HEK293 (cell line): ENCODE results near the gene ARHGAP22.

Experiments used
- CTCF ChIA-PET: fragments of 350-600 bp; formaldehyde crosslinking; extraction: SDS; loops from one replicate; lab custom pipeline; 2021; ENCODE audit warnings: antibody characterized with exemption; lab: Yijun Ruan, JAX
- POLR2A ChIA-PET: fragments of 300-600 bp; formaldehyde crosslinking; extraction: SDS; loops from one replicate; lab custom pipeline; 2020; ENCODE audit warnings: antibody characterized with exemption, inconsistent platforms; lab: Yijun Ruan, JAX
- H3K27ac ChIP-seq: fragments of 200-500 bp; sonication (Bioruptor generic); 2 replicates; pipeline ENCODE4 v1.5.1; 2014; ENCODE audit warnings: low read depth, low read length, control low read depth, inconsistent platforms; ENCODE audit errors: extremely low read depth
- H3K36me3 ChIP-seq, 2 experiments: fragments of 200-500 bp in 1 of 2; sonication (Bioruptor generic) in 1 of 2; 1 replicate in 1 of 2; 2 replicates in 1 of 2; pipeline ENCODE4 v1.5.1; 2014 to 2017; ENCODE audit warnings: inconsistent platforms in 2 of 2, low read length in 2 of 2; ENCODE audit not compliant: control insufficient read depth in 2 of 2, insufficient read depth in 1 of 2
- H3K4me1 ChIP-seq: fragments of 200-500 bp; sonication (Bioruptor generic); 2 replicates; pipeline ENCODE4 v1.5.1; 2014; ENCODE audit warnings: mild to moderate bottlenecking, low read length, inconsistent platforms; ENCODE audit not compliant: control insufficient read depth, insufficient read depth
- H3K4me3 ChIP-seq: 2 replicates; pipeline ENCODE4 v1.5.1; 2011; ENCODE audit warnings: low read depth, mild to moderate bottlenecking, control low read depth, low read length, moderate library complexity
- H3K9me3 ChIP-seq: fragments of 200-500 bp; sonication (Bioruptor generic); 2 replicates; pipeline ENCODE4 v1.5.1; 2014; ENCODE audit warnings: low read depth, low read length, inconsistent platforms; ENCODE audit not compliant: control insufficient read depth, insufficient read depth
- KLF16 ChIP-seq: fragments of 450-650 bp; formaldehyde crosslinking; IDR thresholded peaks from 2 replicates; pipeline ENCODE4 v1.5.1; 2017; ENCODE audit warnings: missing biosample characterization, missing genetic modification characterization
- MZF1 ChIP-seq: fragments of 450-650 bp; formaldehyde crosslinking; IDR thresholded peaks from 2 replicates; pipeline ENCODE4 v1.5.1; 2017; ENCODE audit warnings: missing biosample characterization, missing genetic modification characterization, borderline replicate concordance
- ZFP69B ChIP-seq: fragments of 450-650 bp; formaldehyde crosslinking; IDR thresholded peaks from 2 replicates; pipeline ENCODE4 v1.5.1; 2016; ENCODE audit warnings: missing biosample characterization, missing genetic modification characterization
- ZNF121 ChIP-seq: fragments of 450-650 bp; formaldehyde crosslinking; IDR thresholded peaks from 2 replicates; pipeline ENCODE4 v1.5.1; 2016; ENCODE audit warnings: missing biosample characterization, missing genetic modification characterization
- ZNF302 ChIP-seq: fragments of 450-650 bp; formaldehyde crosslinking; IDR thresholded peaks from 2 replicates; pipeline ENCODE4 v1.5.1; 2016; ENCODE audit warnings: missing biosample characterization, missing genetic modification characterization, low read depth
- TF ChIP-seq, protein P1 (sequence below): fragments of 450-650 bp; IDR thresholded peaks from 2 replicates; pipeline ENCODE4 v1.5.1; 2018; ENCODE audit warnings: missing biosample characterization, missing genetic modification characterization
- TF ChIP-seq, protein P2 (sequence below): fragments of 450-650 bp; IDR thresholded peaks from 2 replicates; pipeline ENCODE4 v1.5.1; 2018; ENCODE audit warnings: missing biosample characterization, mild to moderate bottlenecking, missing genetic modification characterization
- TF ChIP-seq, protein P3 (sequence below): fragments of 450-650 bp; formaldehyde crosslinking; IDR thresholded peaks from 2 replicates; pipeline ENCODE4 v1.5.1; 2016; ENCODE audit warnings: missing biosample characterization, missing genetic modification characterization
- TF ChIP-seq, protein P4 (sequence below): fragments of 450-650 bp; formaldehyde crosslinking; IDR thresholded peaks from 2 replicates; pipeline ENCODE4 v1.5.1; 2017; ENCODE audit warnings: missing biosample characterization, missing genetic modification characterization
- TF ChIP-seq, protein P5 (sequence below): fragments of 450-650 bp; formaldehyde crosslinking; IDR thresholded peaks from 2 replicates; pipeline ENCODE4 v1.5.1; 2016; ENCODE audit warnings: missing biosample characterization, missing genetic modification characterization

Gene ARHGAP22

DNA sequence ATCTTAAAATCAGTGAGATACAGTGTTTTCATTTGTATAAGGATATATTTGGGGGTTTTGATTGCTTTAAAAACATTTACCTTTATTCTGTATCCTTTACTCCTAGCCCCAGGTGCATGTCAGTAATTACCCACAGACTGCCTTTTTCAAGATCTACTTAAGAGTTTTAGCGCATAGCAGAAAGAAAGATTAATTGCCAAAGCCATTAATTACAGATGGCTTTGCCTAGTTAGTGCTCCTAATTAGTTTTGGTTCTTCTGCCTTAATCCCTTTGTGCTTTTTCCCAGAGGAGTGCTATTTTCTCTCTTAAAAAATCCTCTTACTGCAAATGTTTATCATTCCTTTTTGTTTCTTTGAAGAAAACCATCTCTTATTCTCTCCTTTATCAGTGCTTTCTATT is 175.6 kb downstream of the ARHGAP22 start:
- TF ChIP-seq, protein P1, sequence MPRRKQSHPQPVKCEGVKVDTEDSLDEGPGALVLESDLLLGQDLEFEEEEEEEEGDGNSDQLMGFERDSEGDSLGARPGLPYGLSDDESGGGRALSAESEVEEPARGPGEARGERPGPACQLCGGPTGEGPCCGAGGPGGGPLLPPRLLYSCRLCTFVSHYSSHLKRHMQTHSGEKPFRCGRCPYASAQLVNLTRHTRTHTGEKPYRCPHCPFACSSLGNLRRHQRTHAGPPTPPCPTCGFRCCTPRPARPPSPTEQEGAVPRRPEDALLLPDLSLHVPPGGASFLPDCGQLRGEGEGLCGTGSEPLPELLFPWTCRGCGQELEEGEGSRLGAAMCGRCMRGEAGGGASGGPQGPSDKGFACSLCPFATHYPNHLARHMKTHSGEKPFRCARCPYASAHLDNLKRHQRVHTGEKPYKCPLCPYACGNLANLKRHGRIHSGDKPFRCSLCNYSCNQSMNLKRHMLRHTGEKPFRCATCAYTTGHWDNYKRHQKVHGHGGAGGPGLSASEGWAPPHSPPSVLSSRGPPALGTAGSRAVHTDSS (tag by site-specific recombination), result no peak
- TF ChIP-seq KLF16, result no peak
- TF ChIP-seq, protein P2, sequence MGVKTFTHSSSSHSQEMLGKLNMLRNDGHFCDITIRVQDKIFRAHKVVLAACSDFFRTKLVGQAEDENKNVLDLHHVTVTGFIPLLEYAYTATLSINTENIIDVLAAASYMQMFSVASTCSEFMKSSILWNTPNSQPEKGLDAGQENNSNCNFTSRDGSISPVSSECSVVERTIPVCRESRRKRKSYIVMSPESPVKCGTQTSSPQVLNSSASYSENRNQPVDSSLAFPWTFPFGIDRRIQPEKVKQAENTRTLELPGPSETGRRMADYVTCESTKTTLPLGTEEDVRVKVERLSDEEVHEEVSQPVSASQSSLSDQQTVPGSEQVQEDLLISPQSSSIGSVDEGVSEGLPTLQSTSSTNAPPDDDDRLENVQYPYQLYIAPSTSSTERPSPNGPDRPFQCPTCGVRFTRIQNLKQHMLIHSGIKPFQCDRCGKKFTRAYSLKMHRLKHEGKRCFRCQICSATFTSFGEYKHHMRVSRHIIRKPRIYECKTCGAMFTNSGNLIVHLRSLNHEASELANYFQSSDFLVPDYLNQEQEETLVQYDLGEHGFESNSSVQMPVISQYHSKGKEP (tag by site-specific recombination), result no peak
- Histone ChIP-seq H3K4me1 (no peaks in the 10 kb centered on the region), H3K4me3 (no peak overlapping the region), H3K36me3 (peaks cover 0 to 6% of the 10 kb centered on the region in 2 experiments; a peak in 2 of 3 replicates), H3K27ac (no peak overlapping the region), H3K9me3 (no peaks in the 10 kb centered on the region)
- ChIA-PET POLR2A (no interaction called here), CTCF (interaction anchor here (0.7 kb wide), 1 partner anchor 1007 kb away, joined by 3 read pairs; no protein-coding TSS in a partner anchor)

DNA sequence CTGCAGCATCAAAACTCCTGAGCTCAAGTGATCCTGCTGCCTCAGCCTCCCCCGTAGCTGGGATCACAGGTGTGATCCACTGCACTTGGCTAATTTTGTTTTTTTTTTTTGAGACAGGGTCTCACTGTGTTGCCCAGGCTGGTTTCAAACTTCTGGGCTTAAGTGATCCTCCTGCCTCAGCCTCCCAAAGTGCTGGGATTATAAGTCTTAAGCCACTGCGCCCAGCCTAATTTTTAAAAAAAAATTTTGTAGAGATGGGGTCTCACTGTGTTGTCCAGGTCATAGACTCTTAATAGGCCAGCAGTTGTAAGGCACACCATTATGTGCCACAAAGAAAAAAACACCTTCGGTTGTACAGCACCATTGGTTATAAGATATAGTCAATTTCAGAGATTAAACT is 176.0 kb downstream of the ARHGAP22 start:
- Histone ChIP-seq H3K4me1 (no peaks in the 10 kb centered on the region), H3K27ac (no peak overlapping the region), H3K36me3 (peaks cover 0 to 6% of the 10 kb centered on the region in 2 experiments; a peak in 2 of 3 replicates), H3K9me3 (no peaks in the 10 kb centered on the region), H3K4me3 (no peak overlapping the region)
- CTCF ChIA-PET, result interaction anchor here (0.7 kb wide), 1 partner anchor 1007 kb away, joined by 3 read pairs; no protein-coding TSS in a partner anchor
- no peak for TF ChIP-seq ZFP69B (tag by site-specific recombination)
- TF ChIP-seq ZNF302 (tag by site-specific recombination), result no peak
- TF ChIP-seq, protein P3, sequence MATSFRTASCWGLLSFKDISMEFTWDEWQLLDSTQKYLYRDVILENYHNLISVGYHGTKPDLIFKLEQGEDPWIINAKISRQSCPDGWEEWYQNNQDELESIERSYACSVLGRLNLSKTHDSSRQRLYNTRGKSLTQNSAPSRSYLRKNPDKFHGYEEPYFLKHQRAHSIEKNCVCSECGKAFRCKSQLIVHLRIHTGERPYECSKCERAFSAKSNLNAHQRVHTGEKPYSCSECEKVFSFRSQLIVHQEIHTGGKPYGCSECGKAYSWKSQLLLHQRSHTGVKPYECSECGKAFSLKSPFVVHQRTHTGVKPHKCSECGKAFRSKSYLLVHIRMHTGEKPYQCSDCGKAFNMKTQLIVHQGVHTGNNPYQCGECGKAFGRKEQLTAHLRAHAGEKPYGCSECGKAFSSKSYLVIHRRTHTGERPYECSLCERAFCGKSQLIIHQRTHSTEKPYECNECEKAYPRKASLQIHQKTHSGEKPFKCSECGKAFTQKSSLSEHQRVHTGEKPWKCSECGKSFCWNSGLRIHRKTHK, result no peak
- TF ChIP-seq ZNF121 (tag by site-specific recombination), result peak; percentile 74; the same call in 1 of the 2 replicates
- POLR2A ChIA-PET, result no interaction called here

DNA sequence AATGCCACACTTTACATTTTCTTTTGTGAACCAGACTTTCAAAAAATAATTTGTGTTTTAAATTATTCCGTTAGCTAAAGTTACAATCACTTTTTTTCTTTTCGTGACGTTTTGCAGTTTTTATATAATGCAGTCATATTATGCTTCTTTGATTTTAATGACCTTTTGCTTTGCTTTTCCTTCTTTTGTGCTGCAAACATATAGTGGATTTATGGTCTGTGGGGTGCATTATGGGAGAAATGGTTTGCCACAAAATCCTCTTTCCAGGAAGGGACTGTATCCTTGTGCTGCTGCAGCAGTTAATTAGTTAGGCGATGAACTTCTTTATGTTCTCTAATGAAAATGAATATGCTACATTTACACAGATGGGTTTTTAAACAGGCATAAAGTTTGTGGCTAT is 181.0 kb downstream of the ARHGAP22 start:
- no peaks in the 10 kb centered on the region for H3K4me1 ChIP-seq
- TF ChIP-seq, protein P4, sequence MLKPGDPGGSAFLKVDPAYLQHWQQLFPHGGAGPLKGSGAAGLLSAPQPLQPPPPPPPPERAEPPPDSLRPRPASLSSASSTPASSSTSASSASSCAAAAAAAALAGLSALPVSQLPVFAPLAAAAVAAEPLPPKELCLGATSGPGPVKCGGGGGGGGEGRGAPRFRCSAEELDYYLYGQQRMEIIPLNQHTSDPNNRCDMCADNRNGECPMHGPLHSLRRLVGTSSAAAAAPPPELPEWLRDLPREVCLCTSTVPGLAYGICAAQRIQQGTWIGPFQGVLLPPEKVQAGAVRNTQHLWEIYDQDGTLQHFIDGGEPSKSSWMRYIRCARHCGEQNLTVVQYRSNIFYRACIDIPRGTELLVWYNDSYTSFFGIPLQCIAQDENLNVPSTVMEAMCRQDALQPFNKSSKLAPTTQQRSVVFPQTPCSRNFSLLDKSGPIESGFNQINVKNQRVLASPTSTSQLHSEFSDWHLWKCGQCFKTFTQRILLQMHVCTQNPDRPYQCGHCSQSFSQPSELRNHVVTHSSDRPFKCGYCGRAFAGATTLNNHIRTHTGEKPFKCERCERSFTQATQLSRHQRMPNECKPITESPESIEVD (tag by site-specific recombination), result peak; percentile 52
- no peak for TF ChIP-seq MZF1 (tag by site-specific recombination)
- TF ChIP-seq, protein P5, sequence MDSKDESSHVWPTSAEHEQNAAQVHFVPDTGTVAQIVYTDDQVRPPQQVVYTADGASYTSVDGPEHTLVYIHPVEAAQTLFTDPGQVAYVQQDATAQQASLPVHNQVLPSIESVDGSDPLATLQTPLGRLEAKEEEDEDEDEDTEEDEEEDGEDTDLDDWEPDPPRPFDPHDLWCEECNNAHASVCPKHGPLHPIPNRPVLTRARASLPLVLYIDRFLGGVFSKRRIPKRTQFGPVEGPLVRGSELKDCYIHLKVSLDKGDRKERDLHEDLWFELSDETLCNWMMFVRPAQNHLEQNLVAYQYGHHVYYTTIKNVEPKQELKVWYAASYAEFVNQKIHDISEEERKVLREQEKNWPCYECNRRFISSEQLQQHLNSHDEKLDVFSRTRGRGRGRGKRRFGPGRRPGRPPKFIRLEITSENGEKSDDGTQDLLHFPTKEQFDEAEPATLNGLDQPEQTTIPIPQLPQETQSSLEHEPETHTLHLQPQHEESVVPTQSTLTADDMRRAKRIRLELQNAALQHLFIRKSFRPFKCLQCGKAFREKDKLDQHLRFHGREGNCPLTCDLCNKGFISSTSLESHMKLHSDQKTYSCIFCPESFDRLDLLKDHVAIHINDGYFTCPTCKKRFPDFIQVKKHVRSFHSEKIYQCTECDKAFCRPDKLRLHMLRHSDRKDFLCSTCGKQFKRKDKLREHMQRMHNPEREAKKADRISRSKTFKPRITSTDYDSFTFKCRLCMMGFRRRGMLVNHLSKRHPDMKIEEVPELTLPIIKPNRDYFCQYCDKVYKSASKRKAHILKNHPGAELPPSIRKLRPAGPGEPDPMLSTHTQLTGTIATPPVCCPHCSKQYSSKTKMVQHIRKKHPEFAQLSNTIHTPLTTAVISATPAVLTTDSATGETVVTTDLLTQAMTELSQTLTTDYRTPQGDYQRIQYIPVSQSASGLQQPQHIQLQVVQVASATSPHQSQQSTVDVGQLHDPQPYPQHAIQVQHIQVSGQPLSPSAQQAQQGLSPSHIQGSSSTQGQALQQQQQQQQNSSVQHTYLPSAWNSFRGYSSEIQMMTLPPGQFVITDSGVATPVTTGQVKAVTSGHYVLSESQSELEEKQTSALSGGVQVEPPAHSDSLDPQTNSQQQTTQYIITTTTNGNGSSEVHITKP (tag by site-specific recombination), result no peak
- H3K9me3 ChIP-seq, result no peaks in the 10 kb centered on the region
- H3K36me3 ChIP-seq, result no peaks in the 10 kb centered on the region
- no peak overlapping the region for H3K27ac ChIP-seq
- ChIA-PET POLR2A (no interaction called here), CTCF (no interaction called here)
- H3K4me3 ChIP-seq, result no peak overlapping the region
